Heart left ventricle (tissue), 16 donors: ENCODE results near the gene APOLD1. TPM values are rescaled to one million over a fixed set of nuclear protein-coding genes. Genes with fewer than 3 reads are reported as not detected.

Experiments
- ATAC-seq, 4 donors: fragments of 200-7000 bp; cut with Tn5 transposase; one replicate each; pipeline ENCODE4 v1.9.1; 2020 to 2022; ENCODE audit warnings: moderate library complexity in 4 of 4, mild to moderate bottlenecking in 3 of 4, moderate number of reproducible peaks in 1 of 4
- DNase-seq, 5 donors: peaks; one replicate each; pipeline ENCODE4 v3.0.0-alpha.2; 2020
- H3K27ac ChIP-seq, 12 donors: fragments of 200-600 bp; sonication (generic) in 4 of 12; one replicate each; pipeline versions ENCODE4 v1.5.0 to v1.8.0; 2016 to 2022; ENCODE audit warnings: mild to moderate bottlenecking in 2 of 12
- H3K27me3 ChIP-seq, 9 donors: fragments of 200-600 bp; sonication (generic) in 2 of 9; one replicate each; pipeline versions ENCODE4 v1.5.1 to v1.8.0; 2016 to 2022; ENCODE audit warnings: mild to moderate bottlenecking in 3 of 9
- H3K36me3 ChIP-seq, 9 donors: fragments of 200-600 bp; sonication (generic) in 2 of 9; one replicate each; pipeline versions ENCODE4 v1.5.0 to v1.8.0; 2018 to 2022; ENCODE audit warnings: mild to moderate bottlenecking in 2 of 9
- H3K4me1 ChIP-seq, 12 donors: fragments of 200-600 bp; sonication (generic) in 4 of 12; one replicate each; pipeline versions ENCODE4 v1.5.0 to v1.8.0; 2016 to 2022; ENCODE audit warnings: mild to moderate bottlenecking in 3 of 12
- H3K4me3 ChIP-seq, 12 donors: fragments of 200-600 bp; sonication (generic) in 4 of 12; one replicate each; pipeline versions ENCODE4 v1.5.0 to v1.8.0; 2017 to 2022; ENCODE audit warnings: mild to moderate bottlenecking in 9 of 12, moderate library complexity in 4 of 12
- H3K9me3 ChIP-seq, 12 donors: fragments of 200-600 bp; sonication (generic) in 4 of 12; one replicate each; pipeline versions ENCODE4 v1.5.0 to v1.8.0; 2016 to 2022; ENCODE audit warnings: mild to moderate bottlenecking in 1 of 12
- CTCF ChIP-seq, 12 donors: fragments of 200-600 bp; sonication (generic) in 4 of 12; IDR thresholded peaks; one replicate each; pipeline versions ENCODE4 v1.5.0 to v1.8.0; 2018 to 2022; ENCODE audit warnings: antibody characterized with exemption in 12 of 12, mild to moderate bottlenecking in 5 of 12
- POLR2A ChIP-seq, 2 donors: fragments of 450-650 bp; IDR thresholded peaks; one replicate each; pipeline ENCODE4 v1.6.1; 2017; ENCODE audit warnings: antibody characterized with exemption in 2 of 2, mild to moderate bottlenecking in 2 of 2, moderate library complexity in 2 of 2
- WGBS, 4 donors: extraction: QIAGEN DNeasy Blood & Tissue Kit in 2 of 4; methylation state at CpG; one replicate each; pipeline versions ENCODE4 v1.1.5 to v1.1.7; 2013 to 2018; 5-methylcytosine and 5-hydroxymethylcytosine counted together
- intact Hi-C, 10 donors: fragments of 100-400 bp; cut with DNase I; formaldehyde crosslinking; loops; one replicate each; pipeline versions ENCODE4 v1.11.1 to v1.14.2; 2022
- polyA plus RNA-seq, 2 donors: library from polyadenylated mRNA; stranded (reverse); fragments of 200-250 nt; gene quantifications; one replicate each; pipeline ENCODE4 v1.2.3, GENCODE V29; 2013
- total RNA-seq, 9 donors: library from RNA; depleted of rRNA in 2 of 9; stranded (reverse); fragments of >200 nt in 2 of 9; fragmentation: NEBNext Ultra II Directional in 3 of 9; extraction: Animal tissue kit (Norgen Biotek cat#: 25700) in 3 of 9; gene quantifications; one replicate each; pipeline versions ENCODE4 v1.1.0 to v1.2.4, GENCODE V29; 2016 to 2023
- donor health status: ischemic (EF 13 %, LVEDD 7.1; RV severe dilation, severe dysfunction).
- donor health status: healthy with polysubstance abuse.
- donor health status: DM: no; HTN: yes; CAD: no.
- donor health status: DM: no; HTN: no; CAD: no.
- donor health status: ischemic (EF 25% LVEDD 6.9; RV normal size, moderate dysfunction).
- donor health status: ischemic (EF 25% LVEDD 5.7; RV mildly dilated, moderate dysfunction).
- donor health status: healthy.
- donor health status: DM: yes; HTN: yes; CAD: no.
- donor health status: ischemic (EF 35%, LVEDD 5.7; RV mildly dilated, moderate dysfunction).
- donor health status: nonischemic (EF 11% LVEDD 7.7; RV severe dilation, severe dysfunction).
- donor health status: DM: yes; HTN: yes; CAD: no.
- donor health status: PGD.
- donor health status: ischemic (EF 29% LVEDD 5.4; RV normal size, mild dysfunction).
- donor health status: nonischemic (EF 23%, LVEDD 6.1; RV moderate dilation, normal function).

The APOLD1 gene
- total and polyA plus RNA-seq, 11 donors = 7.1 to 45.0 (median 15.2) TPM

GRCh38 chr12:12777092-12777491 lies 8.4 kb upstream of the APOLD1 start:
- intact Hi-C loops = loop anchor here in 3 of 10 donors (5.0 kb wide), 1 partner anchor 35 kb away; no protein-coding TSS in a partner anchor
- H3K27me3 ChIP-seq = no peaks in the 10 kb centered on the region

GRCh38 chr12:12779007-12779406 lies 6.5 kb upstream of the APOLD1 start:
- H3K27ac ChIP-seq = peak overlapping the region in 3 of 12 donors; percentile 1 to 22 (median 20)
- 89 to 93% (median 91%) methylated on average over 2 of the region's 2 CpGs for WGBS, 4 donors
- H3K36me3 ChIP-seq = no peaks in the 10 kb centered on the region
- DNase-seq = no peak
- H3K4me1 ChIP-seq = peaks cover 0 to 18% (median 3%) of the 10 kb centered on the region in 12 donors
- TF ChIP-seq CTCF (IDR thresholded peaks at IDR 0.05) (no peak), POLR2A (IDR thresholded peaks at IDR 0.05) (no peak)
- H3K4me3 ChIP-seq = no peak overlapping the region
- no peaks in the 10 kb centered on the region for H3K27me3 ChIP-seq
- intact Hi-C loops = loop anchor here in 3 of 10 donors (5.0 kb wide), 1 partner anchor 37 kb away; no protein-coding TSS in a partner anchor
- no peaks in the 10 kb centered on the region for H3K9me3 ChIP-seq
- no peak for ATAC-seq

More at GRCh38 chr12:12777092-12777491, 8.4 kb upstream of the APOLD1 start:
- 85 to 91% (median 90%) methylated on average over 3 of the region's 3 CpGs for WGBS, 4 donors
- no peak for ATAC-seq
- Histone ChIP-seq H3K9me3 (no peaks in the 10 kb centered on the region), H3K4me3 (no peak overlapping the region), H3K36me3 (no peaks in the 10 kb centered on the region), H3K27ac (no peak overlapping the region), H3K4me1 (peaks cover 0 to 18% (median 3%) of the 10 kb centered on the region in 12 donors)
- no peak for DNase-seq
- no peak for TF ChIP-seq CTCF (IDR thresholded peaks at IDR 0.05)
- TF ChIP-seq POLR2A (IDR thresholded peaks at IDR 0.05) = no peak

- Histone ChIP-seq H3K4me1 (peaks cover 0 to 24% (median 4%) of the 10 kb centered on the region in 12 donors), H3K36me3 (no peaks in the 10 kb centered on the region), H3K9me3 (no peaks in the 10 kb centered on the region), H3K4me3 (no peak overlapping the region), H3K27me3 (no peaks in the 10 kb centered on the region), H3K27ac (peak overlapping the region in 4 of 12 donors; percentile 1 to 22 (median 16))
- 24 to 33% (median 29%) methylated on average over 3 of the region's 3 CpGs for WGBS, 4 donors
- intact Hi-C loops = loop anchor here in 3 of 10 donors (5.0 kb wide), 1 partner anchor 37 kb away; no protein-coding TSS in a partner anchor
- DNase-seq (no peak), ATAC-seq (peak in 3 of 4 donors; percentile 46 to 80 (median 59))
- no peak for TF ChIP-seq CTCF (IDR thresholded peaks at IDR 0.05)
- no peak for TF ChIP-seq POLR2A (IDR thresholded peaks at IDR 0.05)
Measured at GRCh38 chr12:12779529-12779928, 5.9 kb upstream of the APOLD1 start.

GRCh38 chr12:12784116-12784515 lies 1.3 kb upstream of the APOLD1 start:
- 92 to 97% (median 96%) methylated on average over 2 of the region's 2 CpGs for WGBS, 4 donors
- intact Hi-C loops = loop anchor here in 3 of 10 donors (10.0 kb wide), 2 partner anchors 59 to 321 kb away; partner anchors contain the start of gene GSG1 (in 1 of the 3)
- ATAC-seq = no peak

More at GRCh38 chr12:12784116-12784515, 1.3 kb upstream of the APOLD1 start:
- Histone ChIP-seq H3K27me3 (no peaks in the 10 kb centered on the region), H3K4me3 (no peak overlapping the region), H3K9me3 (no peaks in the 10 kb centered on the region), H3K4me1 (peaks cover 3 to 48% (median 24%) of the 10 kb centered on the region in 12 donors), H3K27ac (peak overlapping the region; percentile 72 to 99 (median 94)), H3K36me3 (no peaks in the 10 kb centered on the region)
- no peak for DNase-seq
- TF ChIP-seq CTCF (IDR thresholded peaks at IDR 0.05) = no peak
- TF ChIP-seq POLR2A (IDR thresholded peaks at IDR 0.05) = no peak
